HepG2 (cell line): ENCODE results near the gene RAD1. TPM values are rescaled to one million over a fixed set of nuclear protein-coding genes. Genes with fewer than 3 reads are reported as not detected.

Experiments used
- ATAC-seq: fragments of 200-7000 bp; cut with Tn5 transposase; 3 replicates; pipeline ENCODE4 v1.9.1; 2020; ENCODE audit warnings: mild to moderate bottlenecking, moderate library complexity
- BruUV-seq: library from RNA; stranded (reverse); fragments of 400-500 nt; replicated peaks from 2 replicates; lab custom pipeline; 2021; lab: Mats Ljungman, UMichigan
- CTCF ChIA-PET: fragments of 300-600 bp; formaldehyde crosslinking; extraction: SDS; loops from one replicate; lab custom pipeline; 2021; ENCODE audit warnings: low total read pairs, inconsistent platforms, low intra/inter-chr PET ratio; lab: Yijun Ruan, JAX
- POLR2A ChIA-PET: fragments of 350-600 bp; sonication (Branson Sonifier 250); formaldehyde crosslinking; loops from one replicate; lab custom pipeline; 2020; ENCODE audit warnings: antibody characterized with exemption, inconsistent platforms; lab: Yijun Ruan, JAX
- DNase-seq: peaks from one replicate; pipeline ENCODE4 v3.0.0-alpha.2; 2015; ENCODE audit warnings: low spot score
- FAIRE-seq: peaks from 3 replicates; lab custom pipeline; 2011; peaks lifted over from hg19 to GRCh38; lab: Jason Lieb, UNC
- H2AFZ ChIP-seq: one replicate; pipeline ENCODE4 v1.6.1; 2011; ENCODE audit warnings: low read length, inconsistent platforms
- H3K27ac ChIP-seq: fragments of 300-600 bp; 3 replicates; pipeline ENCODE4 v1.8.0; 2011; ENCODE audit warnings: mixed run types, mild to moderate bottlenecking, mixed read lengths, low read length, inconsistent platforms; ENCODE audit not compliant: insufficient read depth; ENCODE audit errors: extremely low read length
- H3K27me3 ChIP-seq, 2 experiments: fragments of 200-600 bp in 1 of 2; 2 replicates in 1 of 2; 3 replicates in 1 of 2; pipeline versions ENCODE4 v1.6.0 to v1.8.0; 2011; ENCODE audit warnings: low read length in 2 of 2, mild to moderate bottlenecking in 2 of 2, moderate library complexity in 2 of 2, inconsistent platforms in 1 of 2; ENCODE audit not compliant: insufficient read depth in 2 of 2, control insufficient read depth in 1 of 2
- H3K36me3 ChIP-seq, 2 experiments: fragments of 200-600 bp in 1 of 2; replicated peaks in 1 of 2; 2 replicates in 1 of 2; 3 replicates in 1 of 2; pipeline versions ENCODE4 v1.5.1 to v1.8.0; 2011; ENCODE audit warnings: low read length in 2 of 2, inconsistent platforms in 1 of 2; ENCODE audit not compliant: insufficient read depth in 2 of 2, control insufficient read depth in 1 of 2
- H3K4me1 ChIP-seq: 2 replicates; pipeline ENCODE4 v1.5.1; 2012; ENCODE audit warnings: low read length, inconsistent platforms; ENCODE audit not compliant: insufficient read depth
- H3K4me2 ChIP-seq: 2 replicates; pipeline ENCODE4 v1.6.0; 2011; ENCODE audit warnings: low read depth, low read length, inconsistent platforms
- H3K4me3 ChIP-seq, 3 experiments: fragments of 200-600 bp in 1 of 3; sonication (generic), shearing (Covaris generic) in 1 of 3; replicated peaks in 1 of 3; 2 replicates each; pipeline ENCODE4 v1.5.1; 2011 to 2016; ENCODE audit warnings: low read length in 3 of 3, inconsistent platforms in 2 of 3, low read depth in 2 of 3, mild to moderate bottlenecking in 2 of 3, control low read depth in 1 of 3, mixed read lengths in 1 of 3; ENCODE audit not compliant: insufficient read depth in 1 of 3
- H3K79me2 ChIP-seq: one replicate; pipeline ENCODE4 v1.6.1; 2011; ENCODE audit warnings: low read length, inconsistent platforms; ENCODE audit not compliant: insufficient read depth
- H3K9ac ChIP-seq: 2 replicates; pipeline ENCODE4 v1.6.0; 2011; ENCODE audit warnings: mild to moderate bottlenecking, low read depth, low read length, inconsistent platforms; ENCODE audit not compliant: insufficient read depth
- H3K9me3 ChIP-seq: 2 replicates; pipeline ENCODE4 v1.5.1; 2012; ENCODE audit warnings: mild to moderate bottlenecking, low read length
- H4K20me1 ChIP-seq: 2 replicates; pipeline ENCODE4 v1.6.0; 2011; ENCODE audit warnings: inconsistent platforms, mild to moderate bottlenecking, low read length, moderate library complexity; ENCODE audit not compliant: insufficient read depth
- CEBPB ChIP-seq: IDR thresholded peaks from 2 replicates; pipeline ENCODE4 v1.6.1; 2011; ENCODE audit warnings: low read depth, low read length, improper control_type of control experiment, borderline replicate concordance
- MNT ChIP-seq: fragments of 450-650 bp; IDR thresholded peaks from 2 replicates; pipeline ENCODE4 v1.6.1; 2016
- SALL2 ChIP-seq: sonication (generic); formaldehyde crosslinking; IDR thresholded peaks from 2 replicates; pipeline ENCODE4 v1.8.1; 2023; ENCODE audit warnings: mild to moderate bottlenecking, missing genetic modification reagents, inconsistent platforms
- SRSF1 ChIP-seq: fragments of 200-400 bp; formaldehyde crosslinking; optimal IDR thresholded peaks from 2 replicates; pipeline ENCODE3; 2017; ENCODE audit warnings: mild to moderate bottlenecking, low read depth, low read length, moderate library complexity
- ZNF121 ChIP-seq: sonication (generic); formaldehyde crosslinking; IDR thresholded peaks from 2 replicates; pipeline ENCODE4 v1.5.0; 2020; ENCODE audit warnings: mild to moderate bottlenecking, missing genetic modification reagents
- ZNF224 ChIP-seq: sonication (generic); formaldehyde crosslinking; IDR thresholded peaks from 2 replicates; pipeline ENCODE4 v1.5.0; 2020; ENCODE audit warnings: mild to moderate bottlenecking, missing genetic modification reagents
- ZNF292 ChIP-seq: sonication (generic); formaldehyde crosslinking; IDR thresholded peaks from 2 replicates; pipeline ENCODE4 v1.8.1; 2022; ENCODE audit warnings: mild to moderate bottlenecking, low read depth, missing genetic modification reagents, borderline replicate concordance
- ZNF580 ChIP-seq: IDR thresholded peaks from 2 replicates; pipeline ENCODE4 v1.6.1; 2016; ENCODE audit warnings: low read depth, borderline replicate concordance
- ZNF773 ChIP-seq: sonication (generic); formaldehyde crosslinking; IDR thresholded peaks from 2 replicates; pipeline ENCODE4 v1.4.0; 2020; ENCODE audit warnings: missing genetic modification reagents, borderline replicate concordance
- WGBS: methylation state at CpG from one replicate; pipeline ENCODE4 v1.1.6; 2017; ENCODE audit warnings: low lambda C conversion rate; 5-methylcytosine and 5-hydroxymethylcytosine counted together
- in situ Hi-C: cut with HindIII; loops from 2 replicates; pipeline ENCODE4 v1.10.0; 2017; ENCODE audit warnings: low pct_unique_long_range_greater_than_20kb; ENCODE audit not compliant: extremely low pct_ligation_motif_present
- intact Hi-C: fragments of 100-400 bp; cut with micrococcal nuclease; formaldehyde crosslinking; loops from one replicate; pipeline ENCODE4 v1.10.0; 2022; ENCODE audit not compliant: unreplicated experiment
- polyA plus RNA-seq, 8 experiments: library from polyadenylated mRNA; depleted of rRNA in 3 of 8; stranded (reverse) in 7 of 8; unstranded in 1 of 8; fragments of >200 nt; fragmentation: Illumina TruSeq in 4 of 8; extraction: Trizol in 4 of 8; gene quantifications; 2 replicates each; pipeline versions ENCODE4 v1.2.1 to v1.2.3, GENCODE V29; 2011 to 2016; ENCODE audit warnings: low read depth in 4 of 8, missing spikeins in 1 of 8, mixed read lengths in 1 of 8; ENCODE audit not compliant: insufficient read depth in 1 of 8
- total RNA-seq, 5 experiments: library from RNA; depleted of rRNA; stranded (reverse); fragments of >200 nt; fragmentation: Illumina TruSeq; extraction: Trizol; gene quantifications; 2 replicates each; pipeline ENCODE4 v1.2.3, GENCODE V29; 2016; ENCODE audit warnings: low read depth in 1 of 5

RAD1 gene
- total and polyA plus RNA-seq, 2 of the 13 experiments (the other 11 are each of a cell fraction or from before 2014, with no cell fraction given): 14.7 to 39.1 TPM

- H3K4me1 ChIP-seq: peaks cover 35% of the 10 kb centered on the region
- WGBS: 91% methylated on average over 4 of the region's 4 CpGs
- POLR2A ChIA-PET: interaction anchor here (5.4 kb wide), 1 partner anchor 11 kb away, joined by 92 read pairs; the partner anchor contains the start of gene DNAJC21
Measured at GRCh38 chr5:34918025-34918424, 2.7 kb upstream of the RAD1 start.

GRCh38 chr5:34916518-34916917 is 1.2 kb upstream of the RAD1 start:
- H3K4me1 ChIP-seq: peaks cover 39% of the 10 kb centered on the region
- no peaks in the 10 kb centered on the region for H3K9me3 ChIP-seq
- FAIRE-seq (no peak), ATAC-seq (no peak), DNase-seq (no peak)
- 1% methylated on average over 6 of the region's 6 CpGs for WGBS
- peaks cover 68% of the 10 kb centered on the region for H3K79me2 ChIP-seq
- H3K9ac ChIP-seq: peak overlapping the region; percentile 97
- H3K27ac ChIP-seq: peak overlapping the region; percentile 89
- H3K36me3 ChIP-seq: peaks cover 2 to 28% of the 10 kb centered on the region in 2 experiments
- no TSS peak for BruUV-seq
- CTCF ChIA-PET: no interaction called here
- peak overlapping the region; percentile 69 for H3K4me2 ChIP-seq
- H3K27me3 ChIP-seq: no peaks in the 10 kb centered on the region; a peak in 1 of 5 replicates
- no peak for TF ChIP-seq SRSF1
- no peak for TF ChIP-seq ZNF224 (CRISPR knock-in tag)
- no peak for TF ChIP-seq ZNF580 (CRISPR knock-in tag)
- TF ChIP-seq ZNF292 (CRISPR knock-in tag): no peak
- no peak for TF ChIP-seq ZNF773 (CRISPR knock-in tag)
- no peak for TF ChIP-seq MNT
- POLR2A ChIA-PET: interaction anchor here (1.2 to 5.4 kb wide), 3 partner anchors 13 to 428 kb away, joined by 3 to 92 read pairs (median 16); partner anchors contain the start of genes DNAJC21 and TTC23L
- H2AFZ ChIP-seq: no peak overlapping the region
- in situ Hi-C loops (no loop called here), intact Hi-C loops (loop anchor here (5.0 kb wide), 1 partner anchor 259 kb away; the partner anchor contains the start of gene RAI14)
- H4K20me1 ChIP-seq: no peaks in the 10 kb centered on the region; the same call in 1 of the 2 replicates
- peak overlapping the region; percentile 83 to 99 (median 95) for H3K4me3 ChIP-seq

More at GRCh38 chr5:34918025-34918424, 2.7 kb upstream of the RAD1 start:
- TF ChIP-seq CEBPB: no peak
- TF ChIP-seq ZNF121 (CRISPR knock-in tag): 0 out of 2 replicates have a peak, but pooled peaks have one; percentile 45
- no peak for TF ChIP-seq SALL2 (CRISPR knock-in tag)
- no TSS peak for BruUV-seq
- ATAC-seq (no peak), FAIRE-seq (no peak), DNase-seq (no peak)
- peaks cover 2 to 35% of the 10 kb centered on the region in 2 experiments; a peak in 4 of 5 replicates for H3K36me3 ChIP-seq
- H3K27me3 ChIP-seq: no peaks in the 10 kb centered on the region; a peak in 1 of 5 replicates
- H3K9me3 ChIP-seq: no peaks in the 10 kb centered on the region
- peaks cover 61% of the 10 kb centered on the region for H3K79me2 ChIP-seq
- in situ Hi-C loops (no loop called here), intact Hi-C loops (loop anchor here (5.0 kb wide), 1 partner anchor 261 kb away; the partner anchor contains the start of gene RAI14)
- no peak overlapping the region for H2AFZ ChIP-seq
- no peaks in the 10 kb centered on the region; the same call in 1 of the 2 replicates for H4K20me1 ChIP-seq
- CTCF ChIA-PET: no interaction called here
- H3K4me2 ChIP-seq: peak overlapping the region; percentile 69
- no peak overlapping the region for H3K27ac ChIP-seq
- peak overlapping the region in 1 of 3 experiments; percentile 11; a peak in 1 of 6 replicates for H3K4me3 ChIP-seq
- H3K9ac ChIP-seq: no peak overlapping the region
